ENCODE results near the gene PTPRD.

The PTPRD gene

DNA sequence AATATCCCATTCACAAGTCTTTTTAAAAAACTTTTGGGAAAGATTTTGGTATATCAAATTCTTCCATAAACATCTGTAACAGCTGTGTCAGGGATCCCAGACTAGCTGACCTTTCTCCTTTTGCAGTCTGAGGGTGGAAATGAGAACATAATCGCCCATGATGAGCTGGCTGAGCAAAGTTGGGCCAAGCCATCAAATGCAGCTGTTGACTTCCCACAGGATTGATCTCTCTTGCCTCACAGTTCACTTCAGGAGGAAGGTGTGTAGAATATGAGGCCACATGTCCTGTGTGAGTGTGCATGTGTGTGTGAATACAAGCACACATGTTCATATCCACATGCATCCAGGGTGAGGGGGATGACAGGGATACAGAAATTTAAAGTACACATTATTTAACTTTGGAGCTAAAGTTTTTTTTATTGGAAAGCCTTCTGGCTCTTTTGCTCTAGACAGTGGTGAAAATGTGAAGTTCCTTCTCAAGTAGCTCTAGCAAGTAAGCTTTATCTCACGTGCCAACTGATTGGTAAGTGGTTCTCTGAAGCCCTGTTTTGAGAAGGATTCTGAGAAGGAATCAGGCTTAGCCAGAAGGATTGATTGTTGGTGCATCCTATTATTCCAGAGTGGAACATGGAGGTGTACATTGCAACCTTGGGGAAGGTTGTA, 2344.5 kb downstream of the PTPRD start:
- DNase-seq, result no peak

DNA sequence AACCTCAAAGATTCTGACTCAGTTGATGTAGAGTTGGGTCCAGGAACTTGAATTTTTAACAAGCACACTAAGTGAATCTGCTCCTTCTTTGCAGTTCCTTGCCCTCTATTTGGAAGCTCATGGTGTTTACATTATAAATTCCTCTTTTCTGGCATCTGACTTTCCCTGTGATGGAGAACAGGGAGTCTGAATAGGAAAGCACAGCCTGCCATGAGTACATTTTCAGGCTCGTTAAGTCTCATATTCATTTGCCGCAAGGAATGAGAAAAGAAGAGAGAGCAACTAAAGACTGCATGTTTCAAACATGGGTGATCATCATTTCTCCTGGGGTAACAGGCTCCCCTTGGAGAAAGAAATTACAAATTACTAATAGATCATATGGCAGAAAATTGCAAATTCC, 2345.2 kb downstream of the PTPRD start:
- no peak for DNase-seq

DNA sequence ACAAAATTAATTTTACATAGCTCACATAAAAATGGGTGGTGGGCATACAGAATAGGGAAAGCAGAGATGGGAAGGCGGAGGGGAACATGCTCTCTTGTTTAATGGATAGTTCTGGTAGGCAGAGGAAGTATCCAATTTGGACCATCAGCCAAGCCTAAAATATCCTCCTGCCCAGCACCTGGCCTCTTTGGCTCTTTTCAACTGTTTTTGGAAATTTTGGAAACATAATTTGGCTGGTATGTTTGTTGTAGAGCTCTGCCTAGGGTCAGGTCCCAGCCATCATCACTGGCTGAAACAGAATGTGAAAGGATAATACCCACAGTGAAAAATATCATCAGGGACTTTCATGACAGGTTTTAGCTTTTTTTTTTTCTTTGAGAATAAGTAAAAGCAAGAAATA, 2345.9 kb downstream of the PTPRD start:
- DNase-seq, result no peak

DNA sequence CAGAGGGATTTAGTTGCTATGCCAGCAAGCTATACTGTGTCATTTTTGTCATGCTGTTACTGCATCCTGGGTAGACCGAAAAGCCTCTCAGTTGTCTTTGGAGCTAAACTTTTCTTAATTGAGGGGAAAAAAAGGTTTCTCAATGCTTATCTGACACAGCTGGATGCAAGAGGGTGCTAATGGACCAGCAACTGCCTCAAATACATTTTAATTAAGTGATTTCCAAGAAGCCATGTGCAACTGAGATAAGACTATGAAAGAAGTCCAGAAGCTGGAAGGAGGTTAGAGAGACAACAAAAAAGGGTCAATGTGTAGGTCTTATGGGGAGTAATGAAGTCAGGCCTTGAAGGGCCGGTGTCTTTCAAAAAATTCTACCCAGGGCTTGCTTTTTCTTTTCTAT, 2347.5 kb downstream of the PTPRD start:
- no peak for DNase-seq

Measured in activated gamma-delta T cell (primary cell).